ENCODE measurements around the gene CCER1. TPM values are rescaled to one million over a fixed set of nuclear protein-coding genes. Genes with fewer than 3 reads are reported as not detected.

The CCER1 gene
- total RNA-seq = not detected
- polyA plus RNA-seq = not detected
- long read RNA-seq, donor 1 = 0 reads
- long read RNA-seq, donor 2 = 0 reads
- long read RNA-seq, donor 3 = 0 reads
- long read RNA-seq, donor 4 = 0 reads
- long read RNA-seq, donor 5 = 0 reads
- long read RNA-seq, donor 6 = 0 reads
- long read RNA-seq, donor 7 = 0 reads
- long read RNA-seq, donor 8 = 0 reads
- long read RNA-seq, donor 9 = 0 reads
- long read RNA-seq, donor 10 = 0 reads

- intact Hi-C loops (cut with DNase I) = loop anchor here in 1 of 2 donors (10.0 kb wide), 1 partner anchor 1410 kb away; no protein-coding TSS in a partner anchor
- Histone ChIP-seq H3K9me3 (replicated peaks in 1 of 3) (no peaks in the 10 kb centered on the region), H3K27ac (no peak within 1 kb of the TSS), H3K27me3 (no peaks in the 10 kb centered on the region), H3K36me3 (replicated peaks in 1 of 2) (no peaks in the 10 kb centered on the region), H3K4me3 (no peak within 1 kb of the TSS), H3K4me1 (replicated peaks in 1 of 2) (no peaks in the 10 kb centered on the region)
- 93 to 98% (median 95%) methylated on average over 8 to 22 of the region's 22 CpGs for WGBS, 4 donors
- TF ChIP-seq POLR2A (IDR thresholded peaks at IDR 0.05) = no peak
- DNase-seq = no peak
These were observed at the start of gene CCER1 for GRCh38 chr12:90954921-90955320. Gene CCER1 (minus strand): TSS chr12:90955176. CDS start chr12:90954742, 434 bp downstream.

GRCh38 chr12:91003737-91004136, 48.8 kb upstream of the CCER1 start:
- TF ChIP-seq CTCF (IDR thresholded peaks at IDR 0.05) (no peak), POLR2A (IDR thresholded peaks at IDR 0.05) (no peak)
- H3K27me3 ChIP-seq = no peaks in the 10 kb centered on the region
- no peak overlapping the region for H3K4me3 ChIP-seq
- no peak overlapping the region for H3K27ac ChIP-seq
- H3K4me1 ChIP-seq (replicated peaks in 1 of 2) = no peaks in the 10 kb centered on the region
- no peak for DNase-seq
- intact Hi-C loops (cut with DNase I) = no loop called here
- no peaks in the 10 kb centered on the region for H3K36me3 ChIP-seq (replicated peaks in 1 of 2)
- H3K9me3 ChIP-seq (replicated peaks in 1 of 3) = no peaks in the 10 kb centered on the region

DNA sequence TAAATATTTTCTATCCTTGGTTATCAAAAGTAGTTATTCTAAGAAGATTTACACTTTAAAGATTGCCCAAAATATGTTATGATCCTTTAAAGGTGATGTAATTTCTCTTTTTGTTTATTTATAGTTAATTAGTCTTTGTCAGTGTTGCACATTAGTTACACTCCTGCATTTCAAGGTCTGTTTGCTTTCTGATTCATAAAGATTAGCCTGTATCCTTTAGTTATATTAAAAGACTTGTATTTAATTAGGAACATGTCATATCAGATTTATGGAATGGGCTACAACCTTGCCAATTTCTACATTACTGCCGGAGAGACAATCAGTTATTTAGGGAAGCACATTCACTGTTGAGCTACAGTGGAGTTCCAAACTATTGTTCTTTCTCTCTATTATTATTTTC, 46.3 kb upstream of the CCER1 start:
- H3K9me3 ChIP-seq (replicated peaks in 1 of 3) = no peaks in the 10 kb centered on the region
- H3K36me3 ChIP-seq (replicated peaks in 1 of 2) = no peaks in the 10 kb centered on the region
- no peak for TF ChIP-seq POLR2A (IDR thresholded peaks at IDR 0.05)
- TF ChIP-seq CTCF (IDR thresholded peaks at IDR 0.05) = no peak
- WGBS, 4 donors = 29 to 38% (median 33%) methylated on average over 1 of the region's 1 CpG
- H3K27ac ChIP-seq = no peak overlapping the region
- H3K27me3 ChIP-seq = no peaks in the 10 kb centered on the region
- DNase-seq = no peak
- intact Hi-C loops (cut with DNase I) = no loop called here
- H3K4me1 ChIP-seq (replicated peaks in 1 of 2) = no peaks in the 10 kb centered on the region
- no peak overlapping the region for H3K4me3 ChIP-seq

DNA sequence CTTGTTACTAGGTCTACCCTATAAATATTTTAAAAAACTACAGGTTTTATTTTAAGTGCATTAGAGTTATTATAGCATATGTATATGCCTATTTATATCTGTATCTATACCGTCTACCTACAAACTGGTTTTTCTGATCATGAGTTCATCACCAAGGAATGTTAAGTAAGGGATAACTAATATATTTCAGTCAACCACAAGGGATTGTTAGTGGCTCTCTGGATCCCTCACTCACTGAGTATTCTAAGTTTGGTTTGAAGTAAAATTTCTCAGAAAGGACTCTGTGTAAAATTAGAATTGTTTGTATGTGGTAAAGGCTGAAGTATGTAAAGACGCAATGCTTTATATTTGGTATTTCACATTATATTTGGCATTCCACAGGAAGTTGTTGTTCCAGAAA, 45.0 kb upstream of the CCER1 start:
- Histone ChIP-seq H3K36me3 (replicated peaks in 1 of 2) (no peaks in the 10 kb centered on the region), H3K9me3 (replicated peaks in 1 of 3) (no peaks in the 10 kb centered on the region), H3K27ac (no peak overlapping the region), H3K27me3 (no peaks in the 10 kb centered on the region), H3K4me1 (replicated peaks in 1 of 2) (no peaks in the 10 kb centered on the region), H3K4me3 (no peak overlapping the region)
- DNase-seq = no peak
- TF ChIP-seq CTCF (IDR thresholded peaks at IDR 0.05) (no peak), POLR2A (IDR thresholded peaks at IDR 0.05) (no peak)
- WGBS, 4 donors = 90 to 94% (median 92%) methylated on average over 2 of the region's 2 CpGs
- intact Hi-C loops (cut with DNase I) = no loop called here

GRCh38 chr12:90999527-90999926, 44.6 kb upstream of the CCER1 start:
- no peaks in the 10 kb centered on the region for H3K4me1 ChIP-seq (replicated peaks in 1 of 2)
- H3K36me3 ChIP-seq (replicated peaks in 1 of 2) = no peaks in the 10 kb centered on the region
- H3K27ac ChIP-seq = no peak overlapping the region
- WGBS, 4 donors = 82 to 91% (median 86%) methylated on average over 2 of the region's 2 CpGs
- no peaks in the 10 kb centered on the region for H3K27me3 ChIP-seq
- H3K9me3 ChIP-seq (replicated peaks in 1 of 3) = no peaks in the 10 kb centered on the region
- intact Hi-C loops (cut with DNase I) = no loop called here
- TF ChIP-seq CTCF (IDR thresholded peaks at IDR 0.05) (no peak), POLR2A (IDR thresholded peaks at IDR 0.05) (no peak)
- no peak for DNase-seq
- no peak overlapping the region for H3K4me3 ChIP-seq

Measured in adrenal gland (tissue), 19 donors.